Astrocyte of the spinal cord (primary cell): Measurements from ENCODE around the gene TALDO1.
A peak's percentile ranks its signal among the peaks of the same experiment; 100 is the strongest.

Source experiments
- DNase-seq: peaks from one replicate; pipeline ENCODE4 v3.0.0; 2011; ENCODE audit warnings: low read depth, low spot score
- H3K4me3 ChIP-seq: 2 replicates; pipeline ENCODE4 v1.5.1; 2011; ENCODE audit warnings: low read depth, mild to moderate bottlenecking, low read length, moderate library complexity
- in situ Hi-C: cut with HindIII; loops from 2 replicates; pipeline ENCODE4 v1.10.0; 2017; ENCODE audit warnings: low sequenced_read_pairs
- TF ChIP-seq, protein P1 (sequence below): IDR thresholded peaks from 2 replicates; pipeline ENCODE4 v1.5.1; 2012; ENCODE audit warnings: low read depth, mild to moderate bottlenecking, low read length, inconsistent platforms

The TALDO1 gene

DNA sequence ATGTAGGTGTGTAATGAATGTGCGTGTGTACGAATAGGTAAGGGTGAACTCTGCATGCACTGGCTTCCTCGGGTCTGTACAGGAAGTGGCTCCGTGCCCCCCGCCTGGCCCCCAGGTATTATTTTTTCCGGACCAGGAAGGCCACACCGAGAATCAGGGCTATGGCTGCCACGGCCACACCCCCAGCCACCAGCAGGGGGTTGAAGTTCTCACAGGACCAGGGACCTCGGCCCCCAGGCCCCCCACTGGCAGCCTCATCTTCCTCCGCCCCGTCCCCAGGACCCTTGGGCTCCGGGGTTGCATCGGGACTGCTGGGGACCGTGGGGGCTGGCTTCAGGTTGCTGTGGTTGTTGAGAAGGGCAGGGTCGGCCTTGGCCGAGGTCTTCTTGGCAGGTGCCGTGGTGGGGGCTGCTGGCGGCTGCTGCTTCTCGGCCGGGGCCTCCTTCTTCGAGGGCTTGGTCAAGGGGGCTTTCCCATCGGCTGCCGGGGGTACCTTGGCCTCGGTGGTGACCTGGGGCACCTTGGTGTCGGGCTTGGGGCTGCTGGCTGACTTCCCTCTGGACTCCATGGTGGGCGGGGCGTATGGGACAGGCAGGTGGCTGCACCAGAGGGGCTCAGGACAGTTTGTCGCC lies 40.9 kb downstream of the TALDO1 start:
- DNase-seq: no peak
- no peak overlapping the region for H3K4me3 ChIP-seq
- in situ Hi-C loops: no loop called here
- TF ChIP-seq, protein P1, sequence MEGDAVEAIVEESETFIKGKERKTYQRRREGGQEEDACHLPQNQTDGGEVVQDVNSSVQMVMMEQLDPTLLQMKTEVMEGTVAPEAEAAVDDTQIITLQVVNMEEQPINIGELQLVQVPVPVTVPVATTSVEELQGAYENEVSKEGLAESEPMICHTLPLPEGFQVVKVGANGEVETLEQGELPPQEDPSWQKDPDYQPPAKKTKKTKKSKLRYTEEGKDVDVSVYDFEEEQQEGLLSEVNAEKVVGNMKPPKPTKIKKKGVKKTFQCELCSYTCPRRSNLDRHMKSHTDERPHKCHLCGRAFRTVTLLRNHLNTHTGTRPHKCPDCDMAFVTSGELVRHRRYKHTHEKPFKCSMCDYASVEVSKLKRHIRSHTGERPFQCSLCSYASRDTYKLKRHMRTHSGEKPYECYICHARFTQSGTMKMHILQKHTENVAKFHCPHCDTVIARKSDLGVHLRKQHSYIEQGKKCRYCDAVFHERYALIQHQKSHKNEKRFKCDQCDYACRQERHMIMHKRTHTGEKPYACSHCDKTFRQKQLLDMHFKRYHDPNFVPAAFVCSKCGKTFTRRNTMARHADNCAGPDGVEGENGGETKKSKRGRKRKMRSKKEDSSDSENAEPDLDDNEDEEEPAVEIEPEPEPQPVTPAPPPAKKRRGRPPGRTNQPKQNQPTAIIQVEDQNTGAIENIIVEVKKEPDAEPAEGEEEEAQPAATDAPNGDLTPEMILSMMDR: no peak

- no peak overlapping the region for H3K4me3 ChIP-seq
- DNase-seq: no peak
- in situ Hi-C loops: no loop called here
- TF ChIP-seq, protein P1: no peak
Observed at GRCh38 chr11:788953-789940, 42.0 kb downstream of the TALDO1 start.

GRCh38 chr11:789943-790342 lies 42.7 kb downstream of the TALDO1 start, which contains the start of gene CEND1:
Gene CEND1, minus strand, starts transcription at chr11:790090. Its CDS starts 1,514 bp downstream, at chr11:788576.
- TF ChIP-seq, protein P1: no peak
- in situ Hi-C loops: no loop called here
- peak; percentile 38 for DNase-seq
- no peak within 1 kb of the TSS for H3K4me3 ChIP-seq

DNA sequence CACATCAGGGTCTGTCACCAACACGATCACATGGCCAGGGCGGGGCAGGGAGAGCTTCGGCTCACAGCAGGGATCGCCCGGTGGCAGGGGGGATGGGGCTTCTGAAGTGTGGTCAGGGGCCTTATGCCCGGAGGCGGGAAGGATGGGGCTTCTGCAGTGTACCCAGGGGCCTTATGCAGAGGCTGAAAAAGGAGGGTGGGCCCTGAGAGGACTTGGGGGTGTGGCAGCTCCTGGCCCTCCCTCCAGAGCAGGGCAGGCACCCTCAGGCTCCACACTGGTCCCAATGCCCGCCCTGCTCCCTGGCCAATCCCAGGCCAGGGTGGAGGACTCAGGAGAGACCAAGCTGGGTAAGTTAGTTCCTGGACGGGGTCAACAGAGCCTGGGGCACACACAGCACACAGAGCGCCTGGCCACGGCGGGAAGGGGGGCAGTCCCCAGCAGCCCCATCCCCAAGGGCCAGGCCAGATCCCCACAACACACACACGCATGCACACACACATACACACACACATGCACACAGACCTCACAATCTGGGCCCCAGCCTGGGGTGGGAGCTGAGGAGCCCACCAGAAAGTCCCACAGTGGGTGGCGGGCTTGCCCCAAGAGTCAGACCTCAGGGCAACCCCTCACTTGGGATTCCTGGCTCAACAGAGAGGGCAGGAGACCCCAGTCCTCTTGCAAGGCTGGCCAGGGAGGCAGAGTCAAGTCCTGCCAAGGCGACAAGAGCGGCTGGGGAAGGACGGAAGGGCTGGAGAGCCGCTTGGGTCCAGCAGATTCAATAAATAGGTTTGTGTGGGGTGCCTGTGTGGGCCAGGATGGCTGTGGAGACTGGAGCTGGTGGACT lies 43.7 kb downstream of the TALDO1 start:
- in situ Hi-C loops: no loop called here
- H3K4me3 ChIP-seq: no peak overlapping the region
- DNase-seq: peak; percentile 32
- TF ChIP-seq, protein P1: no peak

DNA sequence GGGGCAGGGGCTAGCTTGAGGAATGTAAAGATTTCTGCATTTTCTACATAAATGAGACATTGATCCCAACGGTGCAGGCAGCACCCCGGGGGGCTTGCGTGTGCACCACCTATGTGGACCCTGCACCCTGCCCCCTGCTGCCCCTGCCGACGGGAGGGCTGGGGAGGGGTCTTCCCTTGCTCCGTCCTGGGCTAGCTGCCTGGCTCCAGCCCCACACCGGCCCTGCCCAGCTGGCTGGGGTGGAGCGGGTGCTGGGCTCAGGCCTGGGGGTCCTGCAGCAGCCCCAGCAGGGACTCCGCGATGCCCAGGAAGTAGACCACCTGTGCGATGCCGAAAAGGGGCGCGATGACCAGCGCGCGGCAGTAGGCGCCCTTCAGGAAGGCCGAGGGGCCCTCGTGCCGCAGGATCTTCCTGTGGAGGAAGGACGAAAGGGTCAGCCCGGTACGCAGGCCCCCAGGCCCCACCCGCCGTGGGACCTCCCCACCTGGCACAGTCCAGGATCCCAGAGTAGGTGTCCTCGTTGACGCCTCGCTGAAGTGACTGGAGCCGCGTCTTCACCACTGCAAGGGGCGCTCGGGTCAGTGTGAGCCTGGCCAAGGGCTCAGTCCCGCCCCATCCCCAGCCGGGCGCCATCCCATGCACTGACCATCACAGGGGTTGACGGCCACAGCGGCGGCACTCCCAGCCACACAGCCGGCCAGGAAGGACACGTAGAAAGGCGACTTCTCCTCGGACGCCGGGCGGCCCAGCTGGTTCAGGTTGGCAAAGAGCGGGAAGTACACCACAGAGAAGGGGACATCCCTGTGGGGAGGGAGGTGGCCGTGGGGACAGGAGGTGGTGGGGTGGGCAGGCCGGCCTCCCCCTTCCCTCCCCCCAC lies 44.6 kb downstream of the TALDO1 start:
- no peak for DNase-seq

More for the DNA sequence above, 44.6 kb downstream of the TALDO1 start:
- TF ChIP-seq, protein P1: no peak
- no peak overlapping the region for H3K4me3 ChIP-seq
- in situ Hi-C loops: no loop called here
